ENCODE data around the gene FTCD.

The FTCD gene

GRCh38 chr21:46121286-46122221 lies 33.8 kb downstream of the FTCD start:
- no peak for DNase-seq

GRCh38 chr21:46120301-46121285 lies 34.8 kb downstream of the FTCD start:
- no peak for DNase-seq

GRCh38 chr21:46119637-46120271 lies 35.6 kb downstream of the FTCD start:
- no peak for DNase-seq

DNA sequence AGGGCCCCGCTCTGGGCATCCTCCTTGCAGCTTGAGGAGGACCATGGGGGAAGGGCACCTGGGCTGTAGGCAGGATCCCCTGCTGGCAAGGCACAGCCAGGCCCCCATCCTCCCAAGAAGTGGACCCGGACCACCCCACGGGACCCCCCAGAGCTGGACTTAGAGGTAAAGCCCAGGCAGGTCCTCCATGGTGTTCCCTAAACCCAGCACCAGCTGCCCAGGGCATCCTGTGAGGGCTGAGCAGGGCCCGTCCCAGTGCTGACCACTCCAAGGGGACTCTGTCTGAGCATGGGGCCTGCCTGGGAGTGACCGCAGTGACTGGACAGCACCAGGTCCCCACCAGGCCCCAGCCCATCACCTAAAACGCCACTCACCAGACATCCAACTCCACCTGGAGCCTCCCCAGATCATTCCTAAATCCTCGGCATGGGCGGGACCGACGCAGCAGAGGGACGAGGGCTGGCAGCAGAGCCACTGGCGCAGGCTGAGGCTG lies 36.2 kb downstream of the FTCD start:
- no peak for DNase-seq

GRCh38 chr21:46118316-46119143 lies 36.8 kb downstream of the FTCD start:
- DNase-seq: no peak

GRCh38 chr21:46117586-46118315 lies 37.6 kb downstream of the FTCD start:
- no peak for DNase-seq

DNA sequence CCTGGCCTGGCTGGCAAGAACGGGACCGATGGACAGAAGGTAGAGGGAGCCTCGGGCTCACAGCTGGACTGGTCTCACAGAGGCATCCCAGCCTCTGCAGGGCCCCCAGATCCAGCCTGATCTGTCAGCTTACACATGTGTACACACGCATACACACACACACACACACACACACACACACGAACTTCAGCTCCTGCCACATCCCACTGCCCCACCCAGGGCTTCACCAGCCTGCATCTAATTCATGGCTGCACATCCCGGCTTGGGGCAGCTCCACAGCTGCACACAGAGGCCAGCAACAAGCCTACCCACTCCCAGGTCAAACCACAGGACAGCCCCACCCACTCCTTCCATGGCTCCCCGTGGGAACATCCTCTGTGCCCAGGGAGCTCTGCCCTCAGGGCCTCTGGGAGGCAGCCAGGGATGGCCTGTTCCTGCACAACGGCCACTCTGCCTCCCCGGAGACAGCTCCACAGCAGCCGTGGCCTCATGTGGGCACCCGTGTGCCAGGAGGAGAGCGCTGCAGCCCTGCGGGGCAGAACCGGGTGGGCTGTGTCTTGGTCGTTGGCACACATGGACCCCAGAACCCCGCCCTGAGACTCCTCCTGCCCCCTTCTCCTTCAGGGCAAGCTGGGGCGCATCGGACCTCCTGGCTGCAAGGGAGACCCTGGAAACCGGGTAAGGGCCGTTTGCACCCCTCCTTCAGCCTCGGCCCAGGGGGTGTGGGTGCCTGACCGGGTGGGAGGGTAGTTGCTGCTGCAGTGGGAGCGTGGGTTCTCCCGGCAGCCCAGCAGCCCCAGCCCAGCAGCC lies 38.4 kb downstream of the FTCD start:
- no peak for DNase-seq

- no peak for DNase-seq
Measured at GRCh38 chr21:46116189-46116775, 39.1 kb downstream of the FTCD start.

DNA sequence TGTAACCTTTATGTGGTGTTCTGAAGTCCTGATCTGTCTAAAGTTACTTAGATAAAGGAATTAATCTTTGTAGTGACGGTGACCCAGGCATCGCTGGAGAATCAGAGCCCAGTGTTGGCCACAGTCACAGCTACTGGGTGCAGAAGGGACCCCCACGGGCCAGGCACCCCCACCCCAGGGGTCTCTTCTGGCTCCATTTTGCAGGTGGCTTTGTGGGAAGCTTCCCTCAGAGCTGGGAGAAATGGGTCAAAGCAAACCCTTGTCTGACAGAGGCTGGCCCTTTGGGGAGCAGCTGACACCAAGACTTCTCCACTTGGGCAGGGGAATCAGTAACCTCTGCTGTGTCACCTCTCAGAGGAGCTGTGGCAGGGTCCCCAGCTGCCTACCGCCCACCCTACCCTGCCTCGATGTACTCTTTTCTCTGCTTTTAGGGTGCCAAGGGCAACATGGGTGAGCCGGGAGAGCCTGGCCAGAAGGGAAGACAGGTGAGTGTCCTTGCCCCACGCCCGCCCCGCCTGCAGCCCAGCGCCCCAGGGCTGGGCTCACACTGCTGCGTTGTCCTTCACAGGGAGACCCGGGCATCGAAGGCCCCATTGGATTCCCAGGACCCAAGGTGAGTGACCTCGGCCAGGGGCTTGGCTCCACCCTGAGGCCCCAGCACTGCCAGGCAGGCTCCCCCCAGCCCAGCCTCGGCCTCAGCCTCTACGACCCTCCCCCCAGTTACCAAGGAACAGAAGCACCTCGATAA lies 39.8 kb downstream of the FTCD start:
- DNase-seq: no peak

GRCh38 chr21:46114963-46115362 lies 40.4 kb downstream of the FTCD start:
- no peak for DNase-seq

DNA sequence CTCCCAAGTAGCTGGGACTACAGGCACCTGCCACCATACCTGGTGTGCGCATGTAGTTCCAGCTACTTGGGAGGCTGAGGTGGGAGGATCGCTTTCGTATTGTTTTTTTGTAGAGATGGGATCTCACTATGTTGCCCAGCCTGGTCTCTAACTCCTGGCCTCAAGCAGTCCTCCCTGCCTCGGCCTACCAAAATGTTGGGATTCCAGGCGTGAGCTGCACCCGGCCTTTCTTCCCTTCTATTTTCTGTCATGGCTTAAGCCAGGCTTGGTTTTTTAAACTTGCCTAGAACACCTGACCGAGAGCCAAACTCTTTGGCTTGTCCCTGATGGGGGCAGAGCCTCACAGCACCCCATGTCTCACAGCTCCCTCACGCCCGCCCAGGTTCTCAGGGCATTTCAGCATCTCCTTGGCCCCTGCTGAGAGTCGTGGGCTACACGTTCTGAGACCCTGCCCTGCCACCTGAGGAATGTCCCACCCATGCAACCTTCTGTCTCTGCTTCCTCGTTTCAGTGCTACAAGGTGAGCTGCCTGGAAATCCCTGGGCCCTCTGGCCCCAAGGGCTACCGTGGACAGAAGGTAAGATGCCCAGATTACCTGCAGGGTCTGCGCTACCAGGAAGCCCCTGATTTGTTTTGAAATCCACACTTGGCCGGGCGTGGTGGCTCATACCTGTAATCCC lies 41.7 kb downstream of the FTCD start:
- DNase-seq: no peak

- DNase-seq: no peak
Measured at GRCh38 chr21:46112725-46113215, 42.6 kb downstream of the FTCD start.

- no peak for DNase-seq
Measured at GRCh38 chr21:46111857-46112724, 43.3 kb downstream of the FTCD start.

DNA sequence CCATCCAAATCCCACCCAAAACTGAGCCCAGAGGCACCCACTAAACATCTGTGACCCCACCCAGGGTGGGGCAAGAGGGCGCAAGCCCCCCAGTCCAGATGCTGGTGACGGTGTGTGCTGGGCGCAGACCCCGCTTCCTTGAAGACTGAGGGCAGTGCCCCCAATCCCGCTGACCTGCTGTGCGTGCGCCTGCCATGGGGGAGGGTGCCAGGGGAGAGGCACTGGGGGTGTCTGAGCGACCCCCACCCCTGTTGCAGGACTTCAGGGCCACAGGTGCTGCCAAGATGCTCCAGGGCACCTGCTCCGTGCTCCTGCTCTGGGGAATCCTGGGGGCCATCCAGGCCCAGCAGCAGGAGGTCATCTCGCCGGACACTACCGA lies 44.2 kb downstream of the FTCD start:
- no peak for DNase-seq

GRCh38 chr21:46110499-46111192 lies 44.7 kb downstream of the FTCD start:
- no peak for DNase-seq

DNA sequence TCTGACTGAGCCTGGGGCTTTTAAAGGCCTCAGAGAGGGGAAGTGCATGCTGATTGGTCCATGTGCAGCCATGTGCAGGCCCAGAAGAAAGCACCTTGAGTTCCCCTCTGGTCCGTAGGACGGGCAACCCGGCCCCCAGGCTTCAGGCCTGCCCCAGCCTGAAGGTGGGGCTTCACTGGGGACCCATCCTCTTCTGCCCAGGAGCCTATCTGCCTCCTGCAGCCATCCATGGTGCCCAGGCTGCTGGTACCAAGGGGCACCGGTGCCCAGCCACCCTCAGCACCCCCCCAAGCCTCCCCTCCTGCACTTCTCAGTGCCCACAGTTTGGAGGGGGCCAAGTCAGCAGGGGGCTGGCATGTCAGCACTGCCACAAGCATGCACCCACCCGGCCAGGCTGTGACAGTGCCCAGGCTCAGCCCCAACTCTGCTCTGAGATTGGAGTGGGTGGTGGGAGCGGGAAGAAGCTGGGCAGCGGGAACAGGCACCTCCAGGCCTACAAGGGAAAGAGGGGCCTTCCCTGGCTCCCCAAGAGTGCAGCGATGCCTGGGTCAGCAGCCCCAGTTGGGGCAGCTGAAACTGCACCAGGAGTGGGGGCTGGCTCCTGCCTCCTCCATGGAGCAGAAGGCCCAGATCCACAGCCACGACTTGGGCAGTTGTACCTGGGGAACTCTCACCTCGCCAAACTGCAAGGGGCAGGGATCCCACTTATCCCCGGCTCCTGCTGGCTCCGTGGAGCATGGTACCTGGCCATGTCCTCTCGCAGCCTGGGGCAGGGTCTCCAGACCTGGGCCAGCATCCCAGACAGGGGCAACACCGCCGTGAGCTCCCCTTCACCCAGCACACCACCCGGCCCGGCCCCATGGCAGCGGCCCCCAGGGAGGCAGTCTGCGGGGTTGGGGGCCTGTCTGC lies 45.8 kb downstream of the FTCD start:
- DNase-seq: no peak
